Measurements from ENCODE around the gene SUPT4H1. TPM values are rescaled to one million over a fixed set of nuclear protein-coding genes. Genes with fewer than 3 reads are reported as not detected.

The SUPT4H1 gene
- total and polyA plus RNA-seq, 2 of the 4 experiments (the other 2 are of a cell fraction), result 51.6 to 129 TPM

- no peak for DNase-seq
- Histone ChIP-seq H2BK5ac (ENCODE audit: low read depth, low read length, poor library complexity, severe bottlenecking) (no peak overlapping the region), H3K36me3 (ENCODE audit: control insufficient read depth, insufficient read depth, low read length) (no peaks in the 10 kb centered on the region), H3K56ac (ENCODE audit: extremely low read depth, insufficient read depth, low read length) (no peak overlapping the region), H3K27ac (ENCODE audit: insufficient read depth, low read length) (no peak overlapping the region), H3K79me1 (ENCODE audit: low read depth in 1 of 2, low read length in 2 of 2) (no peaks in the 10 kb centered on the region), H4K5ac (ENCODE audit: low read depth, low read length) (no peak overlapping the region), H4K20me1 (ENCODE audit: insufficient read depth, low read length) (no peaks in the 10 kb centered on the region; the same call in 1 of the 2 replicates), H3K9me3 (ENCODE audit: control insufficient read depth, insufficient read depth, low read length) (no peaks in the 10 kb centered on the region), H2BK120ac (ENCODE audit: low read depth, low read length) (no peak overlapping the region), H3K4me2 (ENCODE audit: low read depth, low read length) (no peak overlapping the region), H3K4ac (ENCODE audit: low read depth, low read length) (no peak overlapping the region), H3K4me3 (ENCODE audit: insufficient read depth, low read depth, low read length) (no peak overlapping the region), H2AK9ac (replicated peaks; ENCODE audit: low read depth, low read length, poor library complexity) (no peak overlapping the region), H2BK15ac (ENCODE audit: low read depth, low read length) (no peak overlapping the region), H4K8ac (ENCODE audit: low read depth in 2 of 2, low read length in 2 of 2) (no peak overlapping the region), H3K9me1 (ENCODE audit: insufficient read depth, low read length) (no peaks in the 10 kb centered on the region), H3K14ac (replicated peaks; ENCODE audit: low read depth, low read length) (no peak overlapping the region), H2AFZ (replicated peaks; ENCODE audit: low read length, poor library complexity) (no peak overlapping the region), H3K27me3 (ENCODE audit: control insufficient read depth, insufficient read depth, low read length) (peaks cover 4% of the 10 kb centered on the region; the same call in 1 of the 2 replicates), H2BK20ac (ENCODE audit: low read depth, low read length) (no peak overlapping the region), H4K91ac (ENCODE audit: insufficient read depth, low read depth, low read length) (no peak overlapping the region), H3K18ac (ENCODE audit: low read depth, low read length) (no peak overlapping the region), H3K9ac (ENCODE audit: low read depth, low read length) (no peak overlapping the region), H3K23ac (ENCODE audit: low read depth, low read length) (no peak overlapping the region), H3K4me1 (ENCODE audit: control insufficient read depth, insufficient read depth, low read length) (no peaks in the 10 kb centered on the region), H2AK5ac (ENCODE audit: low read depth, low read length) (no peak overlapping the region)
- WGBS, 2 experiments (ENCODE audit: extremely low coverage in 2 of 2, insufficient read length in 1 of 2), result 62% methylated on average over 6 of the region's 19 CpGs; no CpG with 5 or more reads in 1 of the 2 experiments
- ATAC-seq (ENCODE audit: low read depth), result no peak
- intact Hi-C loops (cut with micrococcal nuclease) (no loop called here), in situ Hi-C loops (cut with MboI; ENCODE audit: low sequenced_read_pairs) (no loop called here), dilution Hi-C loops (cut with HindIII; ENCODE audit: low sequenced_read_pairs, unreplicated experiment) (no loop called here)
- ChIA-PET CTCF (no interaction called here), POLR2A (ENCODE audit: unreplicated experiment) (no interaction called here)
- BruUV-seq (replicated peaks), result no TSS peak
- no peak for TF ChIP-seq BHLHE40 (IDR thresholded peaks at IDR 0.05; ENCODE audit: low read depth, low read length)
- TF ChIP-seq RAD21 (IDR thresholded peaks at IDR 0.05; ENCODE audit: low read length), result no peak
These were observed 45.7 kb downstream of the SUPT4H1 start for GRCh38 chr17:58306131-58306951.

Data from IMR-90 (cell line).